HG03103 (cell line): Measurements from ENCODE around the gene ZNF587B.
"Not testable (repeated sequence)": the region's sequence is repeated elsewhere in the genome, so short reads cannot be mapped to it uniquely, and the experiment has no call there.

Experiments used
- ATAC-seq: cut with Tn5 transposase; IDR thresholded peaks from one replicate; pipeline ENCODE4 v1.9.1; 2021; ENCODE audit warnings: low read depth; ENCODE audit not compliant: unreplicated experiment

The ZNF587B gene

DNA sequence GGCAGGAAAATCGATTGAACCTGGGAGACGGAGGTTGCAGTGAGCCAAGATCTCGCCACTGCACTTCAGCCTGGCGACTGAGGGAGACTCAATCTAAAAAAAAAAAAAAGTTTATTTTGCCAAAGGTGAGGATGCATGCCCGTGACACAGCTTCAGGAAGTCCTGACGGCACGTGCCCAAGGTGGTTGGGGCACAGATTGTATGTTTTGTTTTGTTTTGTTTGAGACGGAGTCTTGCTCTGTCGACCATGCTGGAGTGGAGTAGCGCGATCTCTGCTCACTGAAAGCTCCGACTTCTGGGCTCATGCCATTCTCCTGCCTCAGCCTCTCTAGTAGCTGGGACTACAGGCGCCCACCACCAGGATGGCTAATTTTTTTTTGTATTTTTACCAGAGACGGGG lies 12.1 kb upstream of the ZNF587B start:
- no peak for ATAC-seq

DNA sequence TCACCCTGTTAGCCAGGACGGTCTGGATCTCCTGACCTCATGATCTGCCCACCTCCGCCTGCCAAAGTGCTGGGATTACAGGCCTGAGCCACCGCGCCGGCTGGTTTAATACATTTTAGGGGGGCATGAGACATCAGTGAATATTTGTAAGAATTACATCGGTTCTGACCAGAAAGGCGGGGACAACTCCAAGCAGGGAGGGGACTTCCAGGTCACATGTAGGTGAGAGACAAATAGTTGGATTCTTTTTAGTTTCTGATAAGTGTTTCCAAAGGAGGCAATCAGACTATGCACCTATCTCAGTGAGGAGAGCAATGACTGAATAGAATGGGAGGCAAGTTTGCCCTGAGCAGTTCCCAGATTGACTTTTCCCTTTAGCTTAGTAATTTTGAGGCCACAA lies 11.7 kb upstream of the ZNF587B start:
- ATAC-seq = no peak

DNA sequence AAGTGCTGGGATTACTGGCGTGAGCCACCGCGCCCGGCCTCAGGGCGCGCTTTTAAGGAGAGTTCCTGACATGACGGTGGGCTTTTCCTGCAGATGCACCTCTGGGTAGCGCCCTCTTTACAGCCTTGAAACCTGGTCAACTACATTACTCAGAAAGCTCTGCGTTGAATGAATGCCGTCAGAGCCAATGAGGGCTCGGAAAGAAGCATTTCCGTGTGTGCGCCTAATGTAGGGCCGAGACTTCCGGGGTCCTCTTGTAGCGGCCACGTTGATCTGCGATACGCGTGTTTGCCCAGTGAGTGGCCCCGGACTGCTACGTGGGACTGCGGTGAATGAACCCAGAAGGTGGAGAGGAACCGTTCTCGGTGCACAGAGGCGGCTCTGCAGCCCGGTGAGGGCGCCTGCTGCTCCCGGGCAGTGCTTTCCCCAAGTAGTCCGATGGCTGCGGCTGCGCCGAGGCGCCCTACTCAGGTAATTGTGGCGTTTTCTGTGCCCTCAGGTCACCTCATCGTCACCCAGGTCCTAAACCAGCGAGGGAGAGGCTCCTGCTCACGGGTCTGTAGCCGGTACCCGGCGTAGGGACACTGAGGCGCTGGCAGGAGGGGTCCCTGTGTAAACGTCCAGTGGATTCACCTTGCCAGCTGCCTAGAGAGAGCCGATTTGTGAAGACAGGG lies 10.5 kb upstream of the ZNF587B start:
- ATAC-seq = peak; percentile 72

DNA sequence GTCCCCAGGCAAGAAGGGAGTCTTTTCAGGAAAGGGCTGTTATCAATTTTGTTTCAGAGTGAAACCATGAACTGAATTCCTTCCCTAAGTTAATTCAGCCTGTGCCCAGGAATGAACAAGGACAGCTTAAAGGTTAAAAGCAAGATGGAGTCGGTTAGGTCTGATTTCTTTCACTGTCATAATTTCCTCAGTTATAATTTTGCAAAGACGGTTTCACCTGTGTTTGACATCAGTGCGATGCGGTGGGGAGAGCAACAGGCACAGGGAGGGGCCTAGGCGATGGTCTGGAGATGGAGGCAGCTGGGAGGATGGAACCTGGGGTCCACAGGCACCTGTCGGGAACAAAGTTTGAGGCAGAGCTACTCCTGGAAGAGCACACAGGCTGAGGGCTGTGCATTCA lies 9.5 kb upstream of the ZNF587B start:
- no peak for ATAC-seq

DNA sequence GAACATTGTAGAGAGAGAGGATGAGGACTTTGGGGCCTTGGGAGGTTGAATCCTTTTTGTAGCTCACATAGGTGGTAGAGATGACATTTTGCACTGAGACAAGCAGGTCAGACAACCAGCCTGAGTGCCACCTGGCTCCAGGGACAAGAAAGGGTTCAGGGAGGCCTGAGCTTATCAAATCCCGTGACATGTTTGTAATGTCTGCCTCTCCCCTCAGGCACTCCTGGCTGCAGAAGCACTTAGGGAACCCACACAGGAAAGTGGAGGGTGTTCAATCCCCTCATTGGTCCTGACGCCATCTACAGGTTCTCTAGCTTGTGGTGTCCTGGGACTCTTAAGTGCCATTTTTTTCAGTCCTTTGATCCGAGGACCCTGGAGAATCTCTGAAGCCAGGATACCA lies 9.0 kb upstream of the ZNF587B start:
- not testable (repeated sequence) for ATAC-seq

DNA sequence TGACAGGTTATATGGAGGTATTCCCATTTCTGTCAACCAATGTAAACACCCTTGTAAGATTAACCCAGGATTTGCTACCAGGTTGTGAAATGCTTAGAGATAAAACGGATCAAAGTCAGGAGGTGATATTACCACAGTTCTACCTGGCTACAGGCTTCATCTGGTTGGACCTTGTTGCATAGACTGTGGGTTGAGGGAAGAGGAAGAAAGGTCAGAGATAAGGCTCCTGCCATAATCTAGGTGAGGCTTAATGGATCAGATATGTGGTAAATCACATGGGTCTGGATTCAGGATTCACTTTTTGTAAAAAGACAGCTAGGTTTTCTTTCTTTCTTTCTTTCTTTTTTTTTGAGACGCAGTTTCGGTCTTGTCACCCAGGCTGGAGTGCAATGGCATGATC lies 8.6 kb upstream of the ZNF587B start:
- not testable (repeated sequence) for ATAC-seq

DNA sequence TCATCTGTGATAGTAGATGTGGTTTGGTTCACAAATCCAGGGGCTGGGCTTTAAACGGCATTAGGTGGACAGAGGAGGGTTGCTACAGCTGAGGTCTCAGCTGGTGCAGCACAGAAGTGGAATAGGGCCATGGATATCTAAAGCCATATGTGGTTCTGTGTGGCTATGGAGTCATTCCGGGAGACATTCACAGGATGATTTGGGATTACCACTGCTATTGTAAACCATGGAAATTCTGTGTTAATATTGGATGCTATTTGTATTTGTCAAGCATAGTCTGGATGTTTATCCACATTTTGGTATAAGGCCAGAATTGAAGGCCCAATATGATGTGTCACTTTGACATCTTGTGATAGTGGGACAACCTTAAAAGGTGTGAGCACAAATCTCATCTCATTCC lies 6.9 kb upstream of the ZNF587B start:
- not testable (repeated sequence) for ATAC-seq

DNA sequence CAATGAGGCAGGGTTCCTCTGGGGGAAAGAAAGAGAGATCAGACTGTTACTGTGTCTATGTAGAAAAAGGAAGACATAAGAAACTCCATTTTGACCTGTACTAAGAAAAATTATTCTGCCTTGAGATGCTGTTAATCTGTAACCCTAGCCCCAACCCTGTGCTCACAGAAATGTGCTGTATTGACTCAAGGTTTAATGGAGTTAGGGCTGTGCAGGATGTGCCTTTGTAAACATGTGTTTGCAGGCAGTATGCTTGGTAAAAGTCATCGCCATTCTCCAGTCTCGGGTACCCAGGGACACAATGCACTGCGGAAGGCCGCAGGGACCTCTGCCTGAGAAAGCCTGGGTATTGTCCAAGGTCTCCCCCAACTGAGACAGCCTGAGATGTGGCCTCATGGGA lies 6.5 kb upstream of the ZNF587B start:
- ATAC-seq = not testable (repeated sequence)

DNA sequence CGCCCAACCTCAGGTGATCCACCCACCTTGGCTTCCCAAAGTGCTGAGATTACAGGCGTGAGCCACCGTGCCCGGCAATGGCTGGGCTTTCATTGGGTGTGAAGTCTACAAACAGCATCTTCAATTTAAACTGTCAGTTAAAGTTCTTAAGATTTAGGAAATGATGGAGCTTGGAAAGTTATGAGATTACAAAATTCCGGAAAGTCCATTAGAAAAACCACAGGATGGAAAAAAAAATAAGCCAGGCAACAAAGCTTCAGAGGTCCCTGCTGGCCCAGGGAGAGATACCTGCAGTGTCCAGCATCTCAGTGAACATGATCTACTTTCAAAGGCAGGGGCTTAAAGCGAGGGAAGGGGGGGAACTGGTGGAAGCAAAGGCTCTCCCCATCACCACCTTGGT lies 4.6 kb upstream of the ZNF587B start:
- ATAC-seq = no peak

DNA sequence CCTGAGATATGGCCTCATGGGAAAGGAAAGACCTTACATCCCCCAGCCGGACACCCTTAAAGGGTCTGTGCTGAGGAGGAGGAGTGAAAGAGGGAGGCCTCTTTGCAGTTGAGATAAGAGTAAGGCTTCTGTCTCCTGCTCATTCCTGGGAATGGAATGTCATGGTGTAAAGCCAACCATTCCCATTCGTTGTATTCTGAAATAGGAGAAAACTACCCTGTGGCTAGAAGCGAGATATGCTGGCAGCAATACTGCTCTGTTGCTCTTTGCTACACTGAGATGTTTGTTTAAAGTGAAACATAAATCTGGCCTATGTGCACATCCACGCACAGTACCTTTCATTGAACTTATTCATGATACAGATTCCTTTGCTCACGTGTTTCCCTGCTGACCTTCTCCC lies 783 bp upstream of the ZNF587B start:
- ATAC-seq = no peak

DNA sequence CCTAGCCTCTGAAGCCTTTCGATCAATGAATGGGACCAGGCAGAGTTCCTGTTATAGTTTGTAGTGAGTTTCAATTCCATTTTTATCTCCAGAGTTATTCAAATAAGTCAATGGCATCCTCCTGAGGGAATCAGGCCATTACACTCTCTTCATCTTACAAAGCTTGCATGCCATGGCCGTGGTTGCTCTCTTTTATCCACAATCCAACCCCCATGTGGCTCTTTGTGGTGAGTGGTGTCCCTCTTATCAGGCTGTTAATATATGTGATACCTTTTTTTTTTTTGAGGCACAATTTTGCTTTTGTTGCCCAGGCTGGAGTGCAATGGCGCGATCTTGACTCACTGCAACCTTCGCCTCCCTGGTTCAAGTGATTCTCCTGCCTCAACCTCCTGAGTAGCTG lies 6.9 kb downstream of the ZNF587B start:
- ATAC-seq = not testable (repeated sequence)

DNA sequence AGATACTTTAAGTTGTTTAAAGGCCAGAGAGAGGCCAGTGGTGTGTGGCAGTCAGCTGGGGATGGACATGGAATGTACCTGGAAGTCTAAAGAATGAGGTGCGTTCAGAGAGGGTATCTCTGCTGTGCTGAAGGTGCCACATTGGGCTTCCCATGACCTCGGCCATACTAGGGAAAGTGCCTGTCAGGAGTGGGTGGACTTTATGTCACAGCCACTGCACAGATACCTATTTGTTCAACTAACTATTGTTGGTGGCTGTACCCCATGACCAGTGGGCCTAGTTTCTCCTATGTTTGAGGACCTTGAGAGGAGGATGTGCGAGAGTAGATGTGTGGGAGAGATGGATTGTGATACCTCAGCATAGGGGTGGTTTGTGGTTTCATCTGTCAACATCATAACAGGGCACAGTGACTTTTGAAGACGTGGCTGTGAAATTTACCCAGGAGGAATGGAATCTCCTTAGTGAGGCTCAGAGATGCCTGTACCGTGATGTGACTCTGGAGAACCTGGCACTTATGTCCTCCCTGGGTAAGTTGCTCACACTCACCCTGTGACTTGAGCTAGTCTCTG lies 8.6 kb downstream of the ZNF587B start:
- not testable (repeated sequence) for ATAC-seq

DNA sequence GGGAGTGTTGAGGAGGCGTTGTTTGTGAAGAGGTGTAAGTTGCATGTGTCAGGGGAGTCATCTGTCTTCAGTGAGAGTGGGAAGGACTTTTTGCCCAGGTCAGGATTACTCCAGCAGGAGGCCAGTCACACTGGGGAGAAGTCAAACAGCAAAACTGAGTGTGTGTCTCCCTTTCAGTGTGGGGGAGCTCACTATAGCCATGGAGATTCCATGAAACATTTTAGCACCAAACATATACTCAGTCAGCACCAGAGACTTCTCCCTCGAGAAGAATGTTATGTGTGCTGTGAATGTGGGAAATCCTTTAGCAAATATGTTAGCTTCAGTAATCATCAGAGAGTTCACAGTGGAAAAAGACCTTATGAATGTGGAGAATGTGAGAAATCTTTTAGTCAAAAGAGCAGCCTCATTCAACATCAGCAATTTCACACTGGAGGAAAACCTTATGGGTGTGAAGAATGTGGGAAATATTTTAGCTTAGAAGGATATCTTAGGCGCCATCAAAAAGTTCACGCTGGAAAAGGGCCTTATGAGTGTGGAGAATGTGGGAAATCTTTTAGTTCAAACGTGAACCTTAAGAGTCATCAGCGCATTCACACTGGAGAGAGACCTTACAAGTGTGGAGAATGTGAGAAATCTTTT lies 11.1 kb downstream of the ZNF587B start:
- no peak for ATAC-seq

DNA sequence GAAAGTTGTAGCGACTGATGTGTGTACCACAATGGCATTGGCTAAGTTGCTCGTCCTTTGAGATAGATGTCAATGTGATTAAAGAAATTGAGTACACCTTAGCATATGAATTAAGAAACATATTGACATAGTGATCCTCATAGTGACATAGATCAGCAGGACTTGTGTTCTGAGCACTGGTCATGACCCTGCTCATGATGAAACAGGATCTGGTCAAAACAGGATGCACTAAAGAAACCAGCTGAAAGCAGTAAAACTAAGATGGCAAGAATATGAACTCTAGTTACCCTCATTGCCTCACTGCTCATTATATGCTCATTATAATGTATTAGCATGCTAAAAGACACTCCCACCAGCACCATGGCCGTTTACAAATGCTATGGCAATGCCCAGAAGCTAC lies 17.1 kb downstream of the ZNF587B start:
- not testable (repeated sequence) for ATAC-seq

DNA sequence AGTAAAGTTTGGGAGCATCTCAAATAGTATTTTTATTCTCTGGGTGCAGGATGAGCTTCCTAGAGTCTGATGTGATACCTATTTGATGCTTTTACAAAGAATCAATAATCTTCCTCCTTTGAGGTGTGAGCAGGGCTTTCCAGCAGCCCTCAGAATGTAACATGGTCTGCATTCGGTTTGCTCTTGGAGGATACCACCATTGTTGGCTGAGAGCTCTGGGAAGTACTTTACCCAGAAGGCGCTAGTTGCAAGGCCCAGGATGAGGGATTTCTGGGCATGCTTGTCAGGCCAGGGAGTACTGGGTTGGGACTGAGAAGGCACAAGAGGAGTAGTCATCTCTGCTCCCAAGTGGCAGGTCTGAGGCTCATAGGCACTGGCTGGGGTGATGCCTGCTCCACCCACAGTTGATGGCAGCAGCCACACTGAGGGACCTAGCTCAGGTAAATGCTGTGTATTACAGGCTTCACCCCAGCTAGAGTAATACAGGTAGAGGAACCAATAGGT lies 19.1 kb downstream of the ZNF587B start:
- peak; percentile 18 for ATAC-seq

DNA sequence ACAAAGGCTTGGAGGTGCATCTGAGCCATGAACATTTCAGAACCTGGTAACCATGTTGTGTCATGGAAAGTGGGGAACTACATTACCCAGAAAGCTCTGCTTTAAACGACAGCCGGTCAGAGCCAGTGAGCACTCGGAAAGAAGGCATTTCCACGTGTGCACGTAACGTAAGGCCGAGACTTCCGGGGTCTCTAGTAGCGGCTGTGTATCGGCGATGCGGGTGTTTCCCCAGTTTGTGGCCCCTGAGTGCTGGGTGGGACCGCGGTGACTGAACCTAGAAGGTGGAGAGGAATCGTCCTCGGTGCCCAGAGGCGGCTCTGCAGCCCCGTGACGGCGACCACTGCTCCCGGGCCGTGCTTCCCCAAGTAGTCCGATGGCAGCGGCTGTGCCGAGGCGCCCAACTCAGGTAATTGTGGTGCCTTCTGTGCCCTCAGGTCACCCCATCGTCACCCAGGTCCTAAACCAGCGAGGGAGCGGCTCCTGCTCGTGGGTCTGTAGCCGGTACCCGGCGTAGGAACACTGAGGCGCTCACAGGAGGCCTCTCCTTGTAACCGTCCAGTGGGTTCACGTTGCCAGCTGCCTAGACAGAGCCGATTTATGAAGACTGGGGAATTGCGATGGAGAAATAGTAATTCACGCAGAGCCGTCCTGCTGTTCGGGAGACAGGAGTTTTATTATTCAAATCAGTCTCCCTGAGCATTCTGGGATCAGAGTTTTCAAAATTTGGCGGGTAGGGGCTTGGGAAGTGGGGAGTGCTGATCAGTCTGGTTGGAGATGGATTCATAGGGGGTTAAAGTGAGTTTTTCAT lies 19.8 kb downstream of the ZNF587B start, which contains the start of gene ZNF587:
Gene ZNF587, plus strand, starts transcription at position 194 of the 808 bp plus-strand sequence. Its CDS starts 180 bp downstream, at position 374.
- ATAC-seq = peak; percentile 92

DNA sequence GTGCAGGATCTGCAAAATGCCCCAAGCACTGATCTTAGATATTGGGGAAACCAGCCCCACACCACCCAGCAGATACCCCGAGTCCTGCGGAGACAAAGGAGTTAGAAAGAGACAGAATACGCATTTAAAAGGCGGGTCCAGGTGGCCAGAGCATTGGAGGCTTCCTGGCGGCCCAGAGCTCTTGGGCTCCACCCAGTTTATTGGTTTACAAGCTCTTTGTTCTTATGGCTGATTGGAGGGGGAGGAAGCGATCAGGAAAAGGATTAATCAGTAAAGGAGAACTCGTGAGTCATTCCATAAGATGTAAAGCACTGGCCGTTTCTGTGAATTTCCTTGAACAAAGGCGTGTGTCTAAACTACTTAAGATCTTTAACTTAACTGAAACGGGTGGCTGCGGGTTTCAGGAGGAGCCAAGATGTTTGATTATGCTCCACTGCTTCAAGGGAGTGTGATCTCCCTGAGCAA lies 20.5 kb downstream of the ZNF587B start:
- no peak for ATAC-seq

DNA sequence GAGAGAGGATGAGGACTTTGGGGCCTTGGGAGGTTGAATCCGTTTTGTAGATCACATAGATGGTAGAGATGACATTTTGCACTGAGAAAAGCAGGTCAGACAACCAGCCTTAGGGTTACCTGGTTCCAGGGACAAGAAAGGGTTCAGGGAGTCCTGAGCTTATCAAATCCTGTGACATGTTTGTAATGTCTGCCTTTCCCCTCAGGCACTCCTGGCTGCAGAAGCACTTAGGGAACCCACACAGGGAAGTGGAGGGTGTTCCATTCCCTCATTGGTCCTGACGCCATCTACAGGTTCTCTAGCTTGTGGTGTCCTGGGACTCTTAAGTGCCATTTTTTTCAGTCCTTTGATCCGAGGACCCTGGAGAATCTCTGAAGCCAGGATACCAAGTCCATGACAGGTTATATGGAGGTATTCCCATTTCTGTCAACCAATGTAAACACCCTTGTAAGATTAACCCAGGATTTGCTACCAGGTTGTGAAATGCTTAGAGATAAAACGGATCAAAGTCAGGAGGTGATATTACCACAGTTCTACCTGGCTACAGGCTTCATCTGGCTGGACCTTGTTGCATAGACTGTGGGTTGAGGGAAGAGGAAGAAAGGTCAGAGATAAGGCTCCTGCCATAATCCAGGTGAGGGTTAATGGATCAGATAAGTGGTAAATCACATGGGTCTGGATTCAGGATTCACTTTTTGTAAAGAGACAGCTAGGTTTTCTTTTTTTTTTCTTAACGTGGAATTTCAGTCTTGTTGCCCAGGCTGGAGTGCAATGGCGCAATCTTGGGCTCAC lies 21.9 kb downstream of the ZNF587B start:
- ATAC-seq = not testable (repeated sequence)

DNA sequence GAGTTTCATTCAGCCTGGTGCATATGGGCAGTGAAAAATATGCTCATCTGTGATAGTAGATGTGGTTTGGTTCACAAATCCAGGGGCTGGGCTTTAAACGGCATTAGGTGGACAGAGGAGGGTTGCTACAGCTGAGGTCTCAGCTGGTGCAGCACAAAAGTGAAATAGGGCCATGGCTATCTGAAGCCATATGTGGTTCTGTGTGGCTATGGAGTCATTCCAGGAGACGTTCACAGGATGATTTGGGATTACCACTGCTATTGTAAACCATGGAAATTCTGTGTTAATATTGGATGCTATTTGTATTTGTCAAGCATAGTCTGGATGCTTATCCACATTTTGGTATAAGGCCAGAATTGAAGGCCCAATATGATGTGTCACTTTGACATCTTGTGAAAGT lies 24.0 kb downstream of the ZNF587B start:
- not testable (repeated sequence) for ATAC-seq

DNA sequence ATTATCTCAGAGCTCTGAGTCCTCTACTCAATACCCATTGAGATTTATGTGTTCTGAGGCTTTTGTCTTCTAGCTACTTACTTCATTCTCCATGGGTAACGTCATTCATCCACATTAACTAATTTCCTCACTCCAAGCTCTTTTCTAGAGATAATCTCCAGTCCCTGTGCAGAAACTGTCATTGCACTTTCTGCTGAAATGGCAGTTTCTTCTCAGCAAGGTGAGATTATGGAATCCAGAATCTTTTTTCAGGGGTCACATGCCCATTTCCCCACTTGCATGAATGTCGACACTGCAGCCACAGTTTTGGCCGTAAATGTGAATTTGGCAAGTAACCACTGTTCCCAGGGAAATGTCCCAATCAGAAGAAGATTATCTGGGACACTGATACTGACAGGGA lies 32.3 kb downstream of the ZNF587B start:
- not testable (repeated sequence) for ATAC-seq
